Activated T-cell treated with anti-CD3 and anti-CD28 coated beads for 48 hours (primary cell): ENCODE data around the gene CAMTA1.

Experiments
- DNase-seq: peaks from one replicate; pipeline ENCODE4 v3.0.0-alpha.2; 2020; ENCODE audit warnings: low read depth

Gene CAMTA1

GRCh38 chr1:6979003-6979613, 193.9 kb downstream of the CAMTA1 start:
- no peak for DNase-seq

GRCh38 chr1:6981595-6981994, 196.3 kb downstream of the CAMTA1 start:
- DNase-seq: no peak

- DNase-seq: no peak
These were observed 197.2 kb downstream of the CAMTA1 start for GRCh38 chr1:6982443-6982842.

GRCh38 chr1:6982860-6983259, 197.6 kb downstream of the CAMTA1 start:
- DNase-seq: no peak

GRCh38 chr1:6984536-6984935, 199.3 kb downstream of the CAMTA1 start:
- DNase-seq: no peak

GRCh38 chr1:6984986-6985385, 199.7 kb downstream of the CAMTA1 start:
- DNase-seq: no peak

- DNase-seq: no peak
These were observed 200.5 kb downstream of the CAMTA1 start for GRCh38 chr1:6985549-6986276.

GRCh38 chr1:6986281-6986680, 201.0 kb downstream of the CAMTA1 start:
- no peak for DNase-seq

GRCh38 chr1:6987940-6988339, 202.7 kb downstream of the CAMTA1 start:
- DNase-seq: no peak

GRCh38 chr1:6988796-6989195, 203.5 kb downstream of the CAMTA1 start:
- no peak for DNase-seq

GRCh38 chr1:6989212-6990159, 204.2 kb downstream of the CAMTA1 start:
- DNase-seq: no peak

GRCh38 chr1:6991266-6991665, 206.0 kb downstream of the CAMTA1 start:
- no peak for DNase-seq

- DNase-seq: no peak
These were observed 210.5 kb downstream of the CAMTA1 start for GRCh38 chr1:6995789-6996188.

- DNase-seq: no peak
These were observed 211.1 kb downstream of the CAMTA1 start for GRCh38 chr1:6996371-6996770.

- DNase-seq: no peak
These were observed 211.6 kb downstream of the CAMTA1 start for GRCh38 chr1:6996866-6997265.

- DNase-seq: no peak
These were observed 213.0 kb downstream of the CAMTA1 start for GRCh38 chr1:6998267-6998666.

- DNase-seq: no peak
These were observed 214.6 kb downstream of the CAMTA1 start for GRCh38 chr1:6999826-7000225.

- DNase-seq: no peak
These were observed 215.5 kb downstream of the CAMTA1 start for GRCh38 chr1:7000720-7001119.

- no peak for DNase-seq
These were observed 217.5 kb downstream of the CAMTA1 start for GRCh38 chr1:7002728-7003127.

GRCh38 chr1:7003676-7004075, 218.4 kb downstream of the CAMTA1 start:
- no peak for DNase-seq

- no peak for DNase-seq
These were observed 218.9 kb downstream of the CAMTA1 start for GRCh38 chr1:7004181-7004580.

- DNase-seq: no peak
These were observed 220.5 kb downstream of the CAMTA1 start for GRCh38 chr1:7005762-7006161.
